HG03064 (cell line): ENCODE results near the gene TMEM125.

Experiments
- ATAC-seq: cut with Tn5 transposase; IDR thresholded peaks from one replicate; pipeline ENCODE4 v1.9.1; 2021; ENCODE audit warnings: low read depth; ENCODE audit not compliant: unreplicated experiment

Gene TMEM125

GRCh38 chr1:43272576-43273571 lies 3.1 kb downstream of the TMEM125 start:
- no peak for ATAC-seq

- ATAC-seq, result no peak
Observed at GRCh38 chr1:43273708-43274107, 3.9 kb downstream of the TMEM125 start.

DNA sequence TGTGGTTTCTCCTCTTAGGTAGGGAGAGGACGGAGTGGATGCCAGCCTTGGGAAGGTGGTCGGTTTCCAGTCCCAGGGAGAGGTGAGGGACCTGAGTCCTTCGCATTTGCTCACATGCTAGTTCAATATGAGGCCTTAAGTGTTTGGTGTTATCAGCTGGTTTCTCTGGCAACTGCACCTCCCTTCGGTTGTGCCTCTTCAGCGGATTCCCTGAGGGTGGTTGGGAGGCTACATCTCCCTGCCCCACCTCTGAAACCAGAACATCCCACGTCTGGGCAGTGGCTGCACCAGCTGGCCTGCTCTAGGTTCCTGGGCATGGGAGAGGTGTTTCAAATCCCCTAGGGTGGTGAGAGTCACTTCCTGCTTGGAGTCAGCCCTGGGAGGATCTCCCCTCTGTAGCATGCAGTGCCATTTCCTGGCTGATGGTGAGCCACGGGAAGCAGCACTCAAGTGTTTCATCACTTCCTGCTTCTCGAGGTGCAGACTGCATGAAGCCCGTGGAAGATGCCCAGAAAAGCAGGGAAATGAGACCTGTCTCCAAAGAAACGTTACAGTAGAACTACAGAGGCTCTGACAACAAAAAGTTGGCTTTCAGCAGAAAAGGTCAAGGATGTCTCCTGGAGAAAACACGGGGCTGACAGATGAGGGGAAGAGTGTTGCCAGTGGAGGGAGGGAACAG lies 4.5 kb downstream of the TMEM125 start:
- no peak for ATAC-seq

DNA sequence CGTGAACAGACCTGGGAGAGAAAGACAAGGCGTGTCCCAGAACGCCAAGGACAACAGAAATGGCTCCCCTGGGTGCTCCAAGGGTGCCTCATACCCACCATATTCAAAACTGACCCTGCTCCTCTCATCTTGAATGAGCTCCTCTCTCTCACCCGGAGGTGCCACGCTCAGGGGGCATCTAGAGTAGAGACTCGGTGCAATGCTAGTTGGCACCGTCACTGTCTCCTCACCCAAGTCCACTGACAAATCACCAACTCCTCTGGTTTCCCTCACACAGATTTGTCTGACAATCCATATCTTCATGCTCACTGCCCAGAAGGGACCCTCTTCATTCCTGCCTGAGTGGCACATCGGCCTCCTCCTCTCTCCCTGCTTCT lies 5.0 kb downstream of the TMEM125 start:
- no peak for ATAC-seq

DNA sequence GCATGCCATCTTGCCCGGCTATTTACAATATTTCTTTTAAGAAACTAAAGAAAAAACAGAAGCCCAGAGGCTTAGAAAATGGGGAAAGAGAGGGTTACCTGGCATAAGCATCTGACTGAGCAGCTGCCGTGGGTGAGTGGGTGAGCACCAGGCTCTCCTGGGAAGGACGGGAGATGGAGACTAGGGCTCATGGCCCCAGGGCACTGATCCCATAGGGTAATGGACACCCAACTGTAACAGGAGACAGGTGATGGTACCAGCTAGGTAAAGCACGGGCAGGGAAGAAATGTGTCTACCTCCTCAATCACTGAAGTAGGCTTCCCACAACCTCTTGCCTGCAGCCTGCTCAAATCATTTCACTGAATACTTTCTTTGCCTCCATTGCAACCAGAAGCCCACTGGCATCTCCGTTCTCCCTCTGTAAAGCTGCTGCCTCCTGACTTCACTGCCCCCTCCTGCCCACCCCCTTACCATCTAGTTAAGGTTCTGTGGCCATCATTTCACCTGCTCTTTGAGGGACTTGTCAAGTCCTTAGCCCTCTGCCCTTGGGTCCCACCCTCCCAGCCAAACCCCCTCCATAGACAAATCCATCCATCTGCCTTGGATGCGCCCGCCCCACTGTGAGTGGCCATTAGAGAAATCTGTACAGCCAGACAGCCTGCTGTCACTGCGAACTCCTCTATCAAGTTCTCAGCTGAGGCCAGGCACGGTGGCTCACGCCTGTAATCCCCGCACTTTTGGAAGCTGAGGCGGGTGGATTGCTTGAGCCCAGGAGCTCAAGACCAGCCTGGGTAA lies 6.2 kb downstream of the TMEM125 start:
- ATAC-seq, result no peak

DNA sequence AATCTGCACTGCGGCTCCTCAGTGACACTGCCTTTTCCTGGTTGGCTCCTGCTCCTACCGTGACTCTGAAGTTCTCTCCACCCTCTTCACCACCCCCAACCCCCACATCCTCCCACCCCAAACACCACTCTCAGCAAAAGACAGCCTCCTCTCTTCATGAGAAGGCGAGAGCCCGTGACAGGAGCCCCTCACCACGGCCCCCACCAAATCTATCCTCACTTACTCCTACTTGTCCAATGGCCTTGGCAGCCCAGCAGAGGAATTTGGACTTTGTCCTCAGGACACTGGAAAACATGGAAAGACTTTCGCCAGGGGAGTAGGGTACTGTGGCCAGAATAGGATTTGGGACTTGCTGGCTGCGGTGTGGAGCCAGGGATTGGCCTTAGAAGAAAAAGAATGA lies 6.9 kb downstream of the TMEM125 start:
- no peak for ATAC-seq

- ATAC-seq, result no peak
Observed at GRCh38 chr1:43277116-43277876, 7.5 kb downstream of the TMEM125 start.

GRCh38 chr1:43279161-43279560 lies 9.4 kb downstream of the TMEM125 start:
- ATAC-seq, result no peak

DNA sequence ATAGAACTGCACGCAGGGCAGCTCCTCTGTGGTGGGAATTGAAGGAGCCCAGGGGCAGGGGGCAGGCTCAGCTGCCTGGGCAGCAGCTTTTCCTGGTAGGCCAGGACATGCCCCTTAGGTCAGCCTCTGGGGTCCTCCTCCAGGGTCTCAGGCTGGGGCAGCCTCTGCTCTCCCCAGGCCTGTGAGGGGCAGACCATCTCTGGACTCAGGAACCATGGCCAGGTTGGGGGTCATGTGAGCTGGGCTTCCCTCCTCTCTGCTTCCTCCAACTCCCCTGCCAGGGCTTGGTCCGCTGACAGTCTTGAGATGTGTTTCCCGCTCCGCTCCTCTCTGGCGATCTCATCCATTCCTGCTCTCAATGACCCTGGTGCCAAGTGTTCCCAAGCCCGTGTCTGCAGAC lies 9.9 kb downstream of the TMEM125 start:
- ATAC-seq, result no peak

GRCh38 chr1:43280692-43281091 lies 10.9 kb downstream of the TMEM125 start:
- no peak for ATAC-seq

GRCh38 chr1:43282220-43283195 lies 12.7 kb downstream of the TMEM125 start:
- ATAC-seq, result no peak

DNA sequence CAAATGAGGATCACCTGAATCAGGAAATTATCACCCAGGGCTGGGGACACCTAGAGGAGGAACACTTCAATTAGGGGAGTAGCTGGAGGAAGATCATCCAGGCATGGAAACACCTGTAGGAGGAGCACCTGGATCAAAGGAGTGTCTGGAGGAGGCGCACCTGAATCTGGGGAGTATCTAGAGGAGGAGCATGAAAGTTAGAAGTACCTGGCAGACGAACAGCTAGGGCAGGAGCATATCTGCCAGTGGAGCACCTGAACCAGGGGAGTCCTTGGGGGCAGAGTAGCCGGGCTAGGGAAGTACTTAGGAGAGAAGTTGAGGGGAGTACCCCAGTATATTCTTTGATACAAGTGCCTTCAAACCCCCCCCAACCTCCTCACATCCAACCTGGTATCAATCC lies 14.3 kb downstream of the TMEM125 start:
- no peak for ATAC-seq

DNA sequence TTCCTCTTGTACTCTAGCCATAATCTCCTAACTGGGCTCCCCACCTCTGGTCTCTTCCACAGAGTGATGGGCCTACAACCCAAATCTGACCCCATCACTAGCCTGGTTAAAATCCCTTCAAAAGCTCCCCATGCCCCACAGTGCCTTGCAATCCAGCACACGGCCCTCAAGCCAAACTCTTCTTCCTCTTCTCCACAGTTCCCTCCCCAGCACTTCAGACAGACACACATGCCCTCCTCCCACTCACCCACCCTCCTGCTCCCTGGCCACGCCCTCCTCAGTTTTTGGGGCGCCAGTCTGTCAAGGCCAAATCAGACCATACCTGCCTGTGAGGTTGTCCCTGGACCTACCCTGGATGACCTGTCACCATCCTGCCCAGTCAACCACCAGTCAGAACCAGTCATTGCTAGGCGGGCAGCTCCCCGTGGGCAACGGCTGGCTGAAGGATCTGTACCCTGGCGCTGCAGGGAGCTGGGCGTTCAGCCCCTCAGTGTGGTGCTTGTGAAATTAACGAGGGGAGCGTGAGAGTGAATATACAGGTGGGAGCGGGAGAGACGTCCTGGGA lies 14.8 kb downstream of the TMEM125 start:
- no peak for ATAC-seq

GRCh38 chr1:43285269-43285990 lies 15.6 kb downstream of the TMEM125 start, which contains the start of gene C1orf210:
C1orf210 (minus strand) TSS chr1:43285581; CDS start chr1:43283270, 2,311 bp downstream.
- no peak for ATAC-seq

DNA sequence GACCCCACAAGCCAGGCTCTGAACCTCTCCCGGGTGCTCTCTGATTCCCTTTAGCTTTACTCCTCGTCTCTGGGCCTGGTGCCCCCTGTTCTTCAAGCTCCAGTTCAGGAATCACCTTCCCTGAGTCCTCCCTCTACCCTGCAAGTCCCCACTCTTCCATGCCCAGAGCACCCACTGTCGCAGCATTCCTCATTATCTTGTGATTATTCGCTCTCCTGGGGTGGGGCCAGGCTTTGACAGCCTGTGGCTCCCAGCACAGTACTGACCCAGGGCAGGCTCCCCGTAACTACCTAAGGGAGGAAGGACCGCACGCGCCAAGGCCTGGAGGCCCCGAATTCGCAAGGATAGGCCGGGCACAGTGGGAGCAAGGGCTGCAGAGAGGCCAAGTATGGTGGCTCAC lies 16.3 kb downstream of the TMEM125 start:
- ATAC-seq, result no peak

DNA sequence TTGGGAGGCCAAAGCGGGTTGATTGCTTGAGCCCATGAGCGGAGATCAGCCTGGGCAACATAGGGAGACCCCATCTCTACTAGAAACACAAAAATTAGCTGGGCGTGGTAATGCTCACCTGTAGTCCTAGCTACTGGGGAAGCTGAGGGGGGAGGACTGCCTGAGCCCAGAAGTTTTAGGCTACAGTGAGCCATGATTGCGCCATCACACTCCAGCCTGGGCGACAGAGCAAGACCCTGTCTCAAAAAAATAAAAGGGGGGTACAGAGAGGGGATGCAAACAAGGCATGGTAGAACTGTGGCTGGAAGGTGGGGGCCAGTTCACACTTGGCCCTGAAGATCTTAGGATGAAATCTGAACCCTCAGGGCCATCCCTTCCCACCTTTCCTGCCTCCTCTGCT lies 16.8 kb downstream of the TMEM125 start:
- no peak for ATAC-seq

GRCh38 chr1:43288058-43288784 lies 18.4 kb downstream of the TMEM125 start:
- ATAC-seq, result no peak
